ENCODE measurements around the gene AOPEP. TPM values are rescaled to one million over a fixed set of nuclear protein-coding genes. Genes with fewer than 3 reads are reported as not detected.

The AOPEP gene
- total RNA-seq, 2 donors from 2014 or later = 81.5 to 224 TPM

- no peaks in the 10 kb centered on the region for H3K36me3 ChIP-seq (replicated peaks in 1 of 2; ENCODE audit: insufficient read depth in 1 of 2, low read depth in 2 of 2)
- ATAC-seq (no peak), DNase-seq (no peak)
- H3K27ac ChIP-seq = no peak overlapping the region
- H3K9me3 ChIP-seq = no peaks in the 10 kb centered on the region
- no peaks in the 10 kb centered on the region for H3K27me3 ChIP-seq
- H3K4me1 ChIP-seq = peaks cover 12% of the 10 kb centered on the region
- H3K4me3 ChIP-seq = no peak overlapping the region
- intact Hi-C loops (cut with DNase I) = loop anchor here (10.0 kb wide), 1 partner anchor 336 kb away; no protein-coding TSS in a partner anchor
- TF ChIP-seq, protein P1, sequence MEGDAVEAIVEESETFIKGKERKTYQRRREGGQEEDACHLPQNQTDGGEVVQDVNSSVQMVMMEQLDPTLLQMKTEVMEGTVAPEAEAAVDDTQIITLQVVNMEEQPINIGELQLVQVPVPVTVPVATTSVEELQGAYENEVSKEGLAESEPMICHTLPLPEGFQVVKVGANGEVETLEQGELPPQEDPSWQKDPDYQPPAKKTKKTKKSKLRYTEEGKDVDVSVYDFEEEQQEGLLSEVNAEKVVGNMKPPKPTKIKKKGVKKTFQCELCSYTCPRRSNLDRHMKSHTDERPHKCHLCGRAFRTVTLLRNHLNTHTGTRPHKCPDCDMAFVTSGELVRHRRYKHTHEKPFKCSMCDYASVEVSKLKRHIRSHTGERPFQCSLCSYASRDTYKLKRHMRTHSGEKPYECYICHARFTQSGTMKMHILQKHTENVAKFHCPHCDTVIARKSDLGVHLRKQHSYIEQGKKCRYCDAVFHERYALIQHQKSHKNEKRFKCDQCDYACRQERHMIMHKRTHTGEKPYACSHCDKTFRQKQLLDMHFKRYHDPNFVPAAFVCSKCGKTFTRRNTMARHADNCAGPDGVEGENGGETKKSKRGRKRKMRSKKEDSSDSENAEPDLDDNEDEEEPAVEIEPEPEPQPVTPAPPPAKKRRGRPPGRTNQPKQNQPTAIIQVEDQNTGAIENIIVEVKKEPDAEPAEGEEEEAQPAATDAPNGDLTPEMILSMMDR (IDR thresholded peaks at IDR 0.05) = no peak
- no peak for TF ChIP-seq POLR2A (IDR thresholded peaks at IDR 0.05)
Measured at GRCh38 chr9:95120781-95121370, 394.4 kb downstream of the AOPEP start.

GRCh38 chr9:95124582-95125367 lies 398.3 kb downstream of the AOPEP start:
- Histone ChIP-seq H3K36me3 (replicated peaks in 1 of 2; ENCODE audit: insufficient read depth in 1 of 2, low read depth in 2 of 2) (no peaks in the 10 kb centered on the region), H3K27me3 (no peaks in the 10 kb centered on the region), H3K4me1 (peaks cover 11% of the 10 kb centered on the region), H3K27ac (no peak overlapping the region), H3K4me3 (no peak overlapping the region), H3K9me3 (no peaks in the 10 kb centered on the region)
- intact Hi-C loops (cut with DNase I) = loop anchor here (10.0 kb wide), 1 partner anchor 340 kb away; no protein-coding TSS in a partner anchor
- ATAC-seq = no peak
- TF ChIP-seq, protein P1 (IDR thresholded peaks at IDR 0.05) = peak in 5 of 7 experiments; percentile 13 to 33 (median 28)
- no peak for TF ChIP-seq POLR2A (IDR thresholded peaks at IDR 0.05)
- DNase-seq = no peak
- 57 to 62% methylated on average over 9 of the region's 9 CpGs for WGBS, 2 donors

- no peaks in the 10 kb centered on the region for H3K27me3 ChIP-seq
- no peak overlapping the region for H3K4me3 ChIP-seq
- no peak overlapping the region for H3K27ac ChIP-seq
- no peaks in the 10 kb centered on the region for H3K36me3 ChIP-seq (replicated peaks in 1 of 2; ENCODE audit: insufficient read depth in 1 of 2, low read depth in 2 of 2)
- ATAC-seq (no peak), DNase-seq (no peak)
- intact Hi-C loops (cut with DNase I) = loop anchor here (10.0 kb wide), 1 partner anchor 341 kb away; no protein-coding TSS in a partner anchor
- H3K9me3 ChIP-seq = no peaks in the 10 kb centered on the region
- 78 to 79% methylated on average over 3 of the region's 3 CpGs for WGBS, 2 donors
- TF ChIP-seq, protein P1 (IDR thresholded peaks at IDR 0.05) = no peak
- TF ChIP-seq POLR2A (IDR thresholded peaks at IDR 0.05) = no peak
- peaks cover 20% of the 10 kb centered on the region for H3K4me1 ChIP-seq
Measured at GRCh38 chr9:95125652-95126051, 399.2 kb downstream of the AOPEP start.

- Histone ChIP-seq H3K9me3 (no peaks in the 10 kb centered on the region), H3K27ac (no peak overlapping the region), H3K36me3 (replicated peaks in 1 of 2; ENCODE audit: insufficient read depth in 1 of 2, low read depth in 2 of 2) (no peaks in the 10 kb centered on the region), H3K4me1 (peaks cover 30% of the 10 kb centered on the region), H3K4me3 (no peak overlapping the region), H3K27me3 (no peaks in the 10 kb centered on the region)
- intact Hi-C loops (cut with DNase I) = loop anchor here (10.0 kb wide), 1 partner anchor 342 kb away; no protein-coding TSS in a partner anchor
- 69 to 74% methylated on average over 9 of the region's 9 CpGs for WGBS, 2 donors
- TF ChIP-seq, protein P1 (IDR thresholded peaks at IDR 0.05) = no peak
- no peak for TF ChIP-seq POLR2A (IDR thresholded peaks at IDR 0.05)
- ATAC-seq = no peak
- no peak for DNase-seq
Measured at GRCh38 chr9:95126739-95127138, 400.2 kb downstream of the AOPEP start.
